ENCODE data around the gene ZDHHC8.

DNA sequence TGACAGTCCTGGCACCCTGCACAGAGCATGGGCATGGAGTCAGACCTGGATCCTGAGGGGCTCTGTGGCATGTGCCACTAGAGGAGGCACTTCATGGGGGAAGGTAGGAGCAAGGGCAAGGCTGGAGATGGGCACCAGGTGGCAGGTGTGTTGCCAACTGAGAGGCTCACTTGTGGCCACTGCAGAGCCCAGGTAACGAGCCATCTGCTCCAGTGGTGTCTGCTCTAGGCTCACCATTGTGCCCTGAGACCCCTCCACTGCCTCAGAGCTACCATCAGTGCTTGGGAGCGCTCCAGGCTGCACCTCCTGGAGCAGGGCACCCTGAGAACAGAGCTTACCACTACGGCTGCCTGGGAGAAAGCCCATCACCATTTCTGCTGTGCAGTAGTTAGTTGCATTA is 1.3 kb upstream of the ZDHHC8 start:
- no peak for TF ChIP-seq POLR2A (IDR thresholded peaks at IDR 0.05)
- TF ChIP-seq, protein P1, sequence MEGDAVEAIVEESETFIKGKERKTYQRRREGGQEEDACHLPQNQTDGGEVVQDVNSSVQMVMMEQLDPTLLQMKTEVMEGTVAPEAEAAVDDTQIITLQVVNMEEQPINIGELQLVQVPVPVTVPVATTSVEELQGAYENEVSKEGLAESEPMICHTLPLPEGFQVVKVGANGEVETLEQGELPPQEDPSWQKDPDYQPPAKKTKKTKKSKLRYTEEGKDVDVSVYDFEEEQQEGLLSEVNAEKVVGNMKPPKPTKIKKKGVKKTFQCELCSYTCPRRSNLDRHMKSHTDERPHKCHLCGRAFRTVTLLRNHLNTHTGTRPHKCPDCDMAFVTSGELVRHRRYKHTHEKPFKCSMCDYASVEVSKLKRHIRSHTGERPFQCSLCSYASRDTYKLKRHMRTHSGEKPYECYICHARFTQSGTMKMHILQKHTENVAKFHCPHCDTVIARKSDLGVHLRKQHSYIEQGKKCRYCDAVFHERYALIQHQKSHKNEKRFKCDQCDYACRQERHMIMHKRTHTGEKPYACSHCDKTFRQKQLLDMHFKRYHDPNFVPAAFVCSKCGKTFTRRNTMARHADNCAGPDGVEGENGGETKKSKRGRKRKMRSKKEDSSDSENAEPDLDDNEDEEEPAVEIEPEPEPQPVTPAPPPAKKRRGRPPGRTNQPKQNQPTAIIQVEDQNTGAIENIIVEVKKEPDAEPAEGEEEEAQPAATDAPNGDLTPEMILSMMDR (IDR thresholded peaks at IDR 0.05 in 8 of 11, conservative IDR thresholded peaks at IDR 0.05 in 3 of 11): no peak
